Measurements from ENCODE around the gene RNU6-1. TPM values are rescaled to one million over a fixed set of nuclear protein-coding genes. Genes with fewer than 3 reads are reported as not detected.

The RNU6-1 gene
- total RNA-seq, 2 experiments from 2014 or later = not detected

- no TSS peak for BruUV-seq (replicated peaks)
- no peaks in the 10 kb centered on the region for H4K20me1 ChIP-seq (ENCODE audit: insufficient read depth, low read length)
- ChIA-PET CTCF (ENCODE audit: unreplicated experiment) (no interaction called here), POLR2A (no interaction called here)
- TF ChIP-seq EZH2phosphoT487 (IDR thresholded peaks at IDR 0.05; ENCODE audit: borderline replicate concordance, low read depth, low read length) = no peak
- TF ChIP-seq, protein P1, sequence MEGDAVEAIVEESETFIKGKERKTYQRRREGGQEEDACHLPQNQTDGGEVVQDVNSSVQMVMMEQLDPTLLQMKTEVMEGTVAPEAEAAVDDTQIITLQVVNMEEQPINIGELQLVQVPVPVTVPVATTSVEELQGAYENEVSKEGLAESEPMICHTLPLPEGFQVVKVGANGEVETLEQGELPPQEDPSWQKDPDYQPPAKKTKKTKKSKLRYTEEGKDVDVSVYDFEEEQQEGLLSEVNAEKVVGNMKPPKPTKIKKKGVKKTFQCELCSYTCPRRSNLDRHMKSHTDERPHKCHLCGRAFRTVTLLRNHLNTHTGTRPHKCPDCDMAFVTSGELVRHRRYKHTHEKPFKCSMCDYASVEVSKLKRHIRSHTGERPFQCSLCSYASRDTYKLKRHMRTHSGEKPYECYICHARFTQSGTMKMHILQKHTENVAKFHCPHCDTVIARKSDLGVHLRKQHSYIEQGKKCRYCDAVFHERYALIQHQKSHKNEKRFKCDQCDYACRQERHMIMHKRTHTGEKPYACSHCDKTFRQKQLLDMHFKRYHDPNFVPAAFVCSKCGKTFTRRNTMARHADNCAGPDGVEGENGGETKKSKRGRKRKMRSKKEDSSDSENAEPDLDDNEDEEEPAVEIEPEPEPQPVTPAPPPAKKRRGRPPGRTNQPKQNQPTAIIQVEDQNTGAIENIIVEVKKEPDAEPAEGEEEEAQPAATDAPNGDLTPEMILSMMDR (conservative IDR thresholded peaks at IDR 0.05; ENCODE audit: low read length) = no peak
- no peak for DNase-seq (ENCODE audit: low spot score)
- no peaks in the 10 kb centered on the region for H3K9me3 ChIP-seq (ENCODE audit: low read length)
- intact Hi-C loops (cut with micrococcal nuclease; ENCODE audit: unreplicated experiment) = no loop called here
- no peaks in the 10 kb centered on the region for H3K9me2 ChIP-seq (ENCODE audit: insufficient read depth, low read length)
- no peaks in the 10 kb centered on the region for H3K36me3 ChIP-seq (ENCODE audit: insufficient read depth, low read length)
- H3K4me1 ChIP-seq (ENCODE audit: insufficient read depth, low read length, poor library complexity, severe bottlenecking) = peaks cover 10% of the 10 kb centered on the region
- no peak overlapping the region for H3K4me3 ChIP-seq (ENCODE audit: low read depth, low read length, poor library complexity, severe bottlenecking)
- no peak overlapping the region for H3K4me2 ChIP-seq (ENCODE audit: low read length)
- H3K79me2 ChIP-seq (ENCODE audit: insufficient read depth, low read depth, low read length) = no peaks in the 10 kb centered on the region
- H2AFZ ChIP-seq (ENCODE audit: low read length) = no peak overlapping the region
- no peak overlapping the region for H3K27ac ChIP-seq (ENCODE audit: low read depth, low read length, poor library complexity, severe bottlenecking)
These were observed 18.7 kb downstream of the RNU6-1 start for GRCh38 chr15:67820992-67821783.

- DNase-seq (ENCODE audit: low spot score) = no peak
- ChIA-PET CTCF (ENCODE audit: unreplicated experiment) (no interaction called here), POLR2A (no interaction called here)
- intact Hi-C loops (cut with micrococcal nuclease; ENCODE audit: unreplicated experiment) = no loop called here
- Histone ChIP-seq H3K4me2 (ENCODE audit: low read length) (no peak overlapping the region), H3K36me3 (ENCODE audit: insufficient read depth, low read length) (no peaks in the 10 kb centered on the region; the same call in 1 of the 2 replicates), H3K79me2 (ENCODE audit: insufficient read depth, low read depth, low read length) (no peaks in the 10 kb centered on the region), H3K4me3 (ENCODE audit: low read depth, low read length, poor library complexity, severe bottlenecking) (no peak overlapping the region), H3K4me1 (ENCODE audit: insufficient read depth, low read length, poor library complexity, severe bottlenecking) (peaks cover 10% of the 10 kb centered on the region), H3K9me3 (ENCODE audit: low read length) (no peaks in the 10 kb centered on the region), H3K27ac (ENCODE audit: low read depth, low read length, poor library complexity, severe bottlenecking) (no peak overlapping the region), H2AFZ (ENCODE audit: low read length) (no peak overlapping the region), H4K20me1 (ENCODE audit: insufficient read depth, low read length) (no peaks in the 10 kb centered on the region), H3K9me2 (ENCODE audit: insufficient read depth, low read length) (no peaks in the 10 kb centered on the region)
- no TSS peak for BruUV-seq (replicated peaks)
- TF ChIP-seq, protein P1 (conservative IDR thresholded peaks at IDR 0.05; ENCODE audit: low read length) = no peak
- no peak for TF ChIP-seq EZH2phosphoT487 (IDR thresholded peaks at IDR 0.05; ENCODE audit: borderline replicate concordance, low read depth, low read length)
These were observed 19.5 kb downstream of the RNU6-1 start for GRCh38 chr15:67820122-67820991.
